ENCODE results near the gene DLX2.

GRCh38 chr2:172109988-172110811 is 7.5 kb upstream of the DLX2 start:
- TF ChIP-seq CTCF (IDR thresholded peaks at IDR 0.05) (no peak), POLR2A (IDR thresholded peaks at IDR 0.05) (no peak), POLR2AphosphoS5 (IDR thresholded peaks at IDR 0.05) (no peak), EP300 (IDR thresholded peaks at IDR 0.05) (no peak)

Data from sigmoid colon (tissue), 4 donors.